ENCODE results near the gene GAPVD1.
"Not testable (repeated sequence)": the region's sequence is repeated elsewhere in the genome, so short reads cannot be mapped to it uniquely, and the experiment has no call there.

GAPVD1 gene

DNA sequence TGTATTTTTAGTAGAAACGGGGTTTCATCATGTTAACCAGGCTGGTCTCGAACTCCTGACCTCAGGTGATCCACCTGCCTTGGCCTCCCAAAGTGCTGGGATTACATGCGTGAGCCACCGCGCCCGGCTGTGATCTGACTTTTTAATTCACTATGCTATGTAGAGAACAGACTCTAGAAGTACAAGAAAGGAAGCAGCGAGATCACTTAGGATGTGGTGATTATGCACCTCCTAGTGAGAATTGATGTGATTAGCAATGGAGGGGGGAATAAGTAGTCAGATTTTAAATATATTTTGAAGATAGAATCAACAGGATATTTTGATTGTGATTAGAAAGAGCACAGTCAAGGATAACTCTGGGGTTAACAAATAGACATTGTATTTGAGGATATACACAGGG, 36.3 kb downstream of the GAPVD1 start:
- no peak for DNase-seq (ENCODE audit: low read depth in 2 of 3, low spot score in 2 of 3)

DNA sequence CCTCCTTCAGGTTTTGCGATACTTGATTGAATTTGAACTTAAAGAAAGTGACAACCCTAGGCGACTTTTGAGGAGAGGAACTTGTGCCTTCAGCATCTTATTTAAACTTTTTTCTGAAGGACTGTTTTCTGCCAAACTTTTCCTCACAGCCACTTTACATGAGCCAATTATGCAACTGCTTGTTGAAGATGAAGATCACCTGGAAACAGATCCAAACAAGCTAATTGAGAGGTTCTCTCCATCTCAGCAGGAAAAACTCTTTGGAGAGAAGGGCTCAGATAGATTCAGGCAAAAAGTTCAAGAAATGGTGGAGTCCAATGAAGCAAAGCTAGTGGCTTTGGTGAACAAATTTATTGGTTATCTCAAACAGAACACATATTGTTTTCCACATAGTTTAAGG, 40.6 kb downstream of the GAPVD1 start:
- DNase-seq (ENCODE audit: low read depth in 2 of 3, low spot score in 2 of 3): no peak

DNA sequence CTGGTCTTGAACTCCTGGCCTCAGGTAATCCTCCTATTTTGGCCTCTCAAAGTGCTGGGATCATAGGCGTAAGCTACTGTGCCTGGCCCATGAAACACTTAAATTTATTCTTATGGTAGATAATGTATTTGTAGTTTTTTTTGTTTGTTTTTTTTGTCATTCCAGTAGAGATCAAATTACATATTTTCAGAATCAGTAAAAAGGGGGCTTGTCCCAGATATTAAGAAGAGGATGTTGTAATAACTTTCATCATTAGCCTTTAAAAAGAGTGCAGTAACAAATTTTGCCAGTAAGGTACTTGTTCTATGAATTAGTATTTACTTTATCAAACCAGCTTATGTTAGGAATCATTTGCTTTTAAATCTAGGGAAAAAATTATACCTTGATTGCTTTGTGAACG, 42.6 kb downstream of the GAPVD1 start:
- DNase-seq (ENCODE audit: low read depth in 2 of 3, low spot score in 2 of 3): no peak

DNA sequence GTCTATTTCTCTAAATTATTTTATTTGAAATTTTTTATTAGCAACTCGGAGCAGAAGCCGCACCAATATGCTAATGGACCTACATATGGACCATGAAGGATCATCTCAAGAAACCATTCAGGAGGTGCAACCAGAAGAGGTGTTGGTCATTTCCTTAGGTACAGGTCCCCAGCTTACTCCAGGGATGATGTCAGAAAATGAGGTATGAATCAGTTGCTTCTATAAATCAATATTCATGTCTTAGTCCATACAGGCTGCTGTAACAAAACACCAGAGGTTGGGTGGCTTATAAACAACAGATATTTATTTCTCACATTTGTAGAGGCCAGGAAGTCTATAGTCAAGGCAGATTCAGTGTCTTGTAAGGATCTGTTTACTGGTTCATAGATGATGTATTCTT, 50.8 kb downstream of the GAPVD1 start:
- no peak for DNase-seq (ENCODE audit: low read depth in 2 of 3, low spot score in 2 of 3)

DNA sequence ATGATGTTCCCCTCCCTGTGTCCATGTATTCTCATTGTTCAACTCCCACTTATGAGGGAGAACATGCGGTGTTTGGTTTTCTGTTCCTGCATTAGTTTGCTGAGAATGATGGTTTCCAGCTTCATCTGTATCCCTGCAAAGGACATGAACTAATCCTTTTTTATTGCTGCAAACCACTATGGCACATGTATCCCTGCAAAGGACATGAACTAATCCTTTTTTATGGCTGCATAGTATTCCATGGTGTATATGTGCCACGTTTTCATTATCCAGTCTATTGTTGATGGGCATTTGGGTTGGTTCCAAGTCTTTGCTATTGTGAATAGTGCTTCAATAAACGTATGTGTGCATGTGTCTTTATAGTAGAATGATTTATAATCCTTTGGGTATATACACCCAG, 54.7 kb downstream of the GAPVD1 start:
- DNase-seq (ENCODE audit: low read depth in 2 of 3, low spot score in 2 of 3): not testable (repeated sequence)

- no peak for DNase-seq (ENCODE audit: low read depth in 2 of 3, low spot score in 2 of 3)
Observed at GRCh38 chr9:125317704-125318103, 56.1 kb downstream of the GAPVD1 start.

GRCh38 chr9:125321496-125321895, 59.9 kb downstream of the GAPVD1 start:
- DNase-seq (ENCODE audit: low read depth in 2 of 3, low spot score in 2 of 3): no peak

DNA sequence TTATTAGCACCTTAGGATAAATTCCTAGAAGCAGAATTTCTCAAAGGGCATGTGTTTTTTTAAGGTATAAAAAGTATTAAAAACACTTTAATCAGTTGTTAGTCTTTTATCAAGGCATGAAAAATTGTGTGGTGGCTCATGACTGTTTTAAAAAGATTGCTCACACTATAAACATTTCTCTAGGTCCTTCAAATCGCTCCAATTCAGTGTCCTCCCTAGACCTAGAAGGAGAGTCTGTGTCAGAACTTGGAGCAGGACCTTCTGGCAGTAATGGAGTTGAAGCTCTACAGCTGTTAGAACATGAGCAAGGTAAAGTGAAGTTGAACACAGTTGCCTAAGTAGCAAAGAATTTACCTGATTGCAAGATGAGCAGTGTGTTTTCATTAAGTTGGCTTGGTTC, 62.0 kb downstream of the GAPVD1 start:
- no peak for DNase-seq (ENCODE audit: low read depth in 2 of 3, low spot score in 2 of 3)

- DNase-seq (ENCODE audit: low read depth in 2 of 3, low spot score in 2 of 3): no peak
Observed at GRCh38 chr9:125325826-125326225, 64.2 kb downstream of the GAPVD1 start.

GRCh38 chr9:125329978-125330377, 68.4 kb downstream of the GAPVD1 start:
- DNase-seq (ENCODE audit: low read depth in 2 of 3, low spot score in 2 of 3): no peak

- DNase-seq (ENCODE audit: low read depth in 2 of 3, low spot score in 2 of 3): no peak
Observed at GRCh38 chr9:125330587-125330986, 69.0 kb downstream of the GAPVD1 start.

GRCh38 chr9:125332527-125332926, 70.9 kb downstream of the GAPVD1 start:
- peak in 2 of 3 experiments; percentile 1 to 3 for DNase-seq (ENCODE audit: low read depth in 2 of 3, low spot score in 2 of 3)

DNA sequence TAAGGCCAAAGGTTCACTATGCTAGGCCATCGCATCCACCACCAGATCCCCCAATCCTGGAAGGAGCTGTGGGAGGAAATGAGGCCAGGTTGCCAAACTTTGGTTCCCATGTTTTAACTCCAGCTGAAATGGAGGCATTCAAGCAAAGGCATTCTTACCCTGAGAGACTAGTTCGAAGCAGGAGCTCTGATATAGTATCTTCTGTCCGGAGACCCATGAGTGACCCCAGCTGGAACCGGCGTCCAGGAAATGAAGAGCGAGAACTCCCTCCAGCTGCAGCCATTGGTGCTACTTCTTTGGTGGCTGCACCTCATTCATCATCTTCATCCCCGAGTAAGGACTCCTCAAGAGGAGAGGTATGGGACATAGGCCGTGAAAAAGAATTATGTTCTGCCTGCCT, 75.6 kb downstream of the GAPVD1 start:
- no peak for DNase-seq (ENCODE audit: low read depth in 2 of 3, low spot score in 2 of 3)

DNA sequence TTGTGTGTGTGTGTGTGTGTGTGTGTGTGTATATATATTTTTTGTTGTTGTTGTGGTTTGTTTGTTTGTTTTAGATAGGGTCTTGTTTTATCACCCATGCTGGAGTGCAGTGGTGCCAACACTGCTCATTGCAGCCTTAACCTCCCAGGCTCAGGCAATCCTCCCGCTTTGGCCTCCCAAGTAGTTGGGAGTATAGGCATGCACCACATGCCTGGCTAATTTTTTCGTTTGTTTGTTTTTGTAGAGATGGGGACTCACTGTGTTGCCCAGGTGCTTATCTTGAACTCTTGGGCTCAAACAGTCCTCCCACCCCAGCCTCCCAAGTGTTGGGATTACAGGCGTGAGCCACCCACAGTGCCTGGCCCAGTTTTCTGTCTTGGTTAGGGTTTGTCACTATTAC, 77.3 kb downstream of the GAPVD1 start:
- DNase-seq (ENCODE audit: low read depth in 2 of 3, low spot score in 2 of 3): no peak

- DNase-seq (ENCODE audit: low read depth in 2 of 3, low spot score in 2 of 3): no peak
Observed at GRCh38 chr9:125341566-125341965, 79.9 kb downstream of the GAPVD1 start.

DNA sequence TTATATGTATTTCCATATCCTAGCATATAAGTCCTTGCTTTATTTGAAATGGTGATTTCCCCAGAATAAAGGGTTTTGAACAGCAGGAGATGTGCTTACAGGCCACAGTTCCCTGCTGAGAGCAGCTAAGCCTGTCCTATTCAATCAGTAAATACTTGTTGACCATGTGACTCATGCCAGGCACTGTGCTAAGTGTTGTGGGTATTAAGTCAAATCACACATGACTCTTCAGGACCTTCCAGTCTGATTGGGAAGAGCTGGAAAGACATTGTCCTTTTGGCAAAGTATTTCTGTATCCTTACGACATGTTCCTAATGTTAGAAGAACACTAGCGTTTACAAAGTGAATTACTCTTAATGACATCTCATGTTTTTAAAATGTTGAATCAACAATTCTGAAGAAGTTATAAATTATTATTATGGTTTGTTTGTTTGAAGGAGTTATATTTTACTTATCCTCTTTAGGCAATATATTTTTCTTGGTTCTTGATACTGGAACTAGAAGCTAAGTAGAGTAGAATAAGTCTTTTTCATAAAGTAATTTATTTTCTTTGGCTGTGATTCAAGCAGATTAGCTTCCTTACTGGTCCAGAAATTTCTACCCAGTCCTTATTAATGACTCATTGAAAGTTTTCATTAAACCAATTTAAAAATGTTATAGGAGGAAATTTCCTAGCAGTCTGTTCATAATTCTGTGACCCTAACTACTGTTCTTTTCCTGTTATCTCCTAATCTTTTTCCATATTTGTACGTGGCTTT, 82.1 kb downstream of the GAPVD1 start:
- no peak for DNase-seq (ENCODE audit: low read depth in 2 of 3, low spot score in 2 of 3)

DNA sequence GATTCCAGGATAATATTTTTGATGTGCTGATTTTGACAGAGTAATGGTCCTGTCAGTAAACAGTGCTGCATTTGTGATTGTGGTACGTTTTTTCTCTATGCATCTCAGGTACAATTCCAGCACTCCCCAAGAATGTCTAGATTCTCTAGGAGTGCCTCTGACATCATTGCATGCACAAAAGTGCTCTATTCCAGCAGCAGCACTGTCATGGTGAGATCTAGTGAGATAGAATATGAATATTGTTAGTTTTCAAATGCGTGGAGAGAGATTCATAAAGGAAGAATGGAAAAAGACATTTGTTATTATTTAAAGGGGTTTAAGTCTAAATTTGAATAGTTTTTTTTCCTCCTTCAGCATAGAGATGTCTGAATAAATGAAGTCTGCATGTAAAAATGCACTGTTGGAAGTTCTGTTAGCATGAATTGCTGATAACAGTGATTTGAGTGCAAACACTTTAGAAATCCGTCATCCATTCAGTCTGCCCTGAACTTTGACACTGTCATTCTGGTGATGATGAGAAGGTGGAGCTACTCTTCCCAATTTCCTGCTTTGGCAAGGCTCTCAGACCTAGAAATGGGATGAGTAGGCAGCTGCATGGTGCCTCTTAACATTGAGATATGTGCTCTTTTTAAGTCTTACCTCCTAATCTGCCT, 84.6 kb downstream of the GAPVD1 start:
- DNase-seq (ENCODE audit: low read depth in 2 of 3, low spot score in 2 of 3): no peak

GRCh38 chr9:125355601-125356000, 94.0 kb downstream of the GAPVD1 start:
- no peak for DNase-seq (ENCODE audit: low read depth in 2 of 3, low spot score in 2 of 3)

GRCh38 chr9:125356032-125356431, 94.4 kb downstream of the GAPVD1 start:
- DNase-seq (ENCODE audit: low read depth in 2 of 3, low spot score in 2 of 3): no peak

DNA sequence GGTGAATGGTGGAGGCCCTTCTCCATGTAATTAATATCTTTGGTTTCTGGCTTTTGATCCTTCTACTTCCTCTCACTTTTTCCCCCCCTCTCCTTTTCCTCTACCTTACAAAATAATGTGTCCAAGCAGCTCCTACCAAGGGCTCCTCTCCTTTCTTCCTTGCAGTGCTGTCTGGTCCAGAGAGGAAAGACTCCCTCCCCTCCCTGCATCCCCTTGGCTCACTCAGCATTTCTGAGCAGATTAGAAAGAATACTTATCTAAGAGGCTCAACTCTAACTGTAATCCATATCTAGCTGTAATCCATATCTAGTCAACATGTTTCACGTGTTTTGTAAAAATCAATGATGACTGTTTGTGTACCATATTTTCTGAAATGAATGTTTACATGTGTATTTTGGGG, 97.4 kb downstream of the GAPVD1 start:
- DNase-seq (ENCODE audit: low read depth in 2 of 3, low spot score in 2 of 3): no peak

GRCh38 chr9:125360601-125361000, 99.0 kb downstream of the GAPVD1 start:
- DNase-seq (ENCODE audit: low read depth in 2 of 3, low spot score in 2 of 3): no peak

DNA sequence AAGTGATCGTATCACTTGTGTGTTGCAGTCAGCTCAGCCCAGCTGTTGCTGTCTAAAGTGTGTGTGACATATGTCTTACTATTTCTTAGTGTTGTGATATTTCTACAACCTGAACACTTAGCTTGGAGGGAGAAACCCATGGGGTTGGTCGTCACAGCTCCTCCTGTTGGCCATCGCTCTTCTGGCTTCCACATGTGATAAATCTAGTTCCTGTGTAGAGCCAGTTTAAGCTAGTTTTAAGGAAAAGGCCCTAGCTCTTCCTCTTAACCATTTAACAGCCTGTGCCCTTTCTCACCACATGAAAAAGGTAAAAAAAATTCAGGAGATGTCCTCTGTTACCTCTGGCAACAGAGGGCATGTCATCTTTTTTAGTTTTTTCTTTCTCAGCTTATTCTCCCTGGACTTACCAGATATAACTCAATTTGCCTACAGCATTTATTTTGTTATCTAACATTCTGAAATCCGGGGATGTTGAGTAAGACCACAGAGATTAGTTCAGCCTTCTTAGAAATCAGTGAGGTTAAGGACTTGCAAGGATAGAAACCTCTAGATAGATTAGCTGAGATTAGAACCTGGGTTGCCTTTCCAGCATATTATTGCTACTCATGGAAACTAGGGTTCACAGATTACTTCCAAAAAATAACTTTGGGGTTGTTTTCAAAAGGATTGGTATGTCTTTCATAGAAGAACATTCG, 100.4 kb downstream of the GAPVD1 start:
- no peak for DNase-seq (ENCODE audit: low read depth in 2 of 3, low spot score in 2 of 3)
